Endothelial cell of umbilical vein (primary cell): Measurements from ENCODE around the gene TAF3. TPM values are rescaled to one million over a fixed set of nuclear protein-coding genes. Genes with fewer than 3 reads are reported as not detected.
A peak's percentile ranks its signal among the peaks of the same experiment; 100 is the strongest.

Experiments used
- BruUV-seq: library from RNA; stranded (reverse); fragments of 400-500 nt; replicated peaks from 2 replicates; lab custom pipeline; 2021; lab: Mats Ljungman, UMichigan
- CTCF ChIA-PET: fragments of 300-600, 350-600 bp; sonication (Branson Sonifier 250); formaldehyde crosslinking; loops from one replicate; lab custom pipeline; 2021; ENCODE audit warnings: antibody characterized with exemption, inconsistent platforms; lab: Charles Lee
- POLR2A ChIA-PET: fragments of 300-600, 350-600 bp; sonication (Branson Sonifier 250); formaldehyde crosslinking; loops from one replicate; lab custom pipeline; 2021; ENCODE audit warnings: antibody characterized with exemption, inconsistent platforms; lab: Charles Lee
- DNase-seq: peaks from one replicate; pipeline ENCODE4 v3.0.0-alpha.2; 2011; ENCODE audit warnings: low read depth, low spot score
- FAIRE-seq: peaks from 2 replicates; lab custom pipeline; 2011; peaks lifted over from hg19 to GRCh38; lab: Jason Lieb, UNC
- H2AFZ ChIP-seq: 2 replicates; pipeline ENCODE4 v1.6.0; 2012; ENCODE audit warnings: low read depth, low read length, control low read depth, inconsistent platforms
- H3K27ac ChIP-seq: 2 replicates; pipeline ENCODE4 v1.5.1; 2011; ENCODE audit warnings: low read depth, mild to moderate bottlenecking, control low read depth, low read length, moderate library complexity; ENCODE audit not compliant: insufficient read depth
- H3K27me3 ChIP-seq, 2 experiments: 2 replicates each; pipeline versions ENCODE4 v1.6.0 to v1.6.1; 2011; ENCODE audit warnings: low read length in 2 of 2, mixed read lengths in 1 of 2; ENCODE audit not compliant: control insufficient read depth in 2 of 2, insufficient read depth in 2 of 2
- H3K36me3 ChIP-seq, 2 experiments: 2 replicates in 1 of 2; 3 replicates in 1 of 2; pipeline ENCODE4 v1.5.1; 2011; ENCODE audit warnings: low read length in 2 of 2, mild to moderate bottlenecking in 1 of 2, moderate library complexity in 1 of 2; ENCODE audit not compliant: control insufficient read depth in 2 of 2, insufficient read depth in 2 of 2; ENCODE audit errors: extremely low read depth in 1 of 2
- H3K4me1 ChIP-seq: 3 replicates; pipeline ENCODE4 v1.5.1; 2011; ENCODE audit warnings: mild to moderate bottlenecking, low read length; ENCODE audit not compliant: control insufficient read depth, insufficient read depth; ENCODE audit errors: extremely low read depth
- H3K4me2 ChIP-seq: 2 replicates; pipeline ENCODE4 v1.6.1; 2011; ENCODE audit warnings: low read length, control low read depth, mixed read lengths; ENCODE audit not compliant: insufficient read depth
- H3K4me3 ChIP-seq, 3 experiments: fragments of 200-600 bp in 1 of 3; sonication (generic), shearing (Covaris generic) in 1 of 3; replicated peaks in 1 of 3; 2 replicates each; pipeline ENCODE4 v1.5.1; 2011 to 2016; ENCODE audit warnings: control low read depth in 3 of 3, low read length in 3 of 3, mild to moderate bottlenecking in 2 of 3, inconsistent platforms in 1 of 3, low read depth in 1 of 3, moderate library complexity in 1 of 3; ENCODE audit not compliant: insufficient read depth in 1 of 3
- H3K79me2 ChIP-seq: 2 replicates; pipeline ENCODE4 v1.6.0; 2012; ENCODE audit warnings: low read length, inconsistent platforms; ENCODE audit not compliant: control insufficient read depth, insufficient read depth
- H3K9ac ChIP-seq: replicated peaks from 2 replicates; pipeline ENCODE3; 2011; ENCODE audit warnings: low read length, control low read depth; ENCODE audit not compliant: insufficient read depth; ENCODE audit errors: extremely low read depth
- H3K9me1 ChIP-seq: replicated peaks from 3 replicates; pipeline ENCODE4 v1.6.0; 2011; ENCODE audit warnings: mild to moderate bottlenecking, low read length; ENCODE audit not compliant: control insufficient read depth, insufficient read depth; ENCODE audit errors: extremely low read depth
- H3K9me3 ChIP-seq: replicated peaks from 2 replicates; pipeline ENCODE4 v1.5.1; 2012; ENCODE audit warnings: low read length, inconsistent platforms; ENCODE audit not compliant: control insufficient read depth, insufficient read depth
- H4K20me1 ChIP-seq: replicated peaks from 2 replicates; pipeline ENCODE3; 2011; ENCODE audit warnings: mild to moderate bottlenecking, low read length; ENCODE audit not compliant: control insufficient read depth, insufficient read depth; ENCODE audit errors: extremely low read depth
- GATA2 ChIP-seq: IDR thresholded peaks from 2 replicates; pipeline ENCODE4 v1.7.0; 2011; ENCODE audit warnings: low read depth, mild to moderate bottlenecking, moderate library complexity, mixed read lengths, low read length; ENCODE audit not compliant: insufficient read length, insufficient read depth
- JUN ChIP-seq: IDR thresholded peaks from 2 replicates; pipeline ENCODE4 v1.6.1; 2011; ENCODE audit warnings: borderline replicate concordance, low read depth; ENCODE audit not compliant: insufficient read length, insufficient read depth
- MYC ChIP-seq: IDR thresholded peaks from one replicate; pipeline ENCODE4 v1.6.1; 2011; ENCODE audit warnings: mild to moderate bottlenecking, low read depth, low read length
- POLR2A ChIP-seq: IDR thresholded peaks from 2 replicates; pipeline ENCODE4 v1.6.1; 2012; ENCODE audit warnings: low read depth, mild to moderate bottlenecking, control low read depth, low read length
- dilution Hi-C: fragments of 300-500 bp; cut with MboI; formaldehyde crosslinking; loops from one replicate; pipeline ENCODE4 v1.15.0; 2019; ENCODE audit warnings: low sequenced_read_pairs; ENCODE audit not compliant: extremely low pct_ligation_motif_present
- intact Hi-C: fragments of 100-400 bp; cut with micrococcal nuclease; formaldehyde crosslinking; loops from one replicate; pipeline ENCODE4 v1.10.0; 2022
- polyA plus RNA-seq, 4 experiments: library from polyadenylated mRNA; depleted of rRNA in 3 of 4; stranded (reverse) in 3 of 4; unstranded in 1 of 4; fragments of >200 nt; gene quantifications; 2 replicates each; pipeline versions ENCODE4 v1.2.1 to v1.2.3, GENCODE V29; 2011 to 2012; ENCODE audit warnings: missing spikeins in 1 of 4
- total RNA-seq: library from RNA; stranded (reverse); gene quantifications from 2 replicates; pipeline ENCODE4 v1.2.3, GENCODE V29; 2021
- TF ChIP-seq, protein P1 (sequence below), 2 donors: IDR thresholded peaks; 1 replicate in 1 of 2; 2 replicates in 1 of 2; pipeline ENCODE4 v1.5.1; 2011; ENCODE audit warnings: low read length in 2 of 2, mild to moderate bottlenecking in 2 of 2, moderate library complexity in 2 of 2, control low read depth in 1 of 2, inconsistent platforms in 1 of 2, low read depth in 1 of 2; ENCODE audit not compliant: insufficient read depth in 1 of 2; ENCODE audit errors: extremely low read depth in 1 of 2

The TAF3 gene
- total and polyA plus RNA-seq, 2 donors (not counting 3 experiments of a cell fraction or from before 2014, with no cell fraction given), result 2.4 to 10.5 TPM

DNA sequence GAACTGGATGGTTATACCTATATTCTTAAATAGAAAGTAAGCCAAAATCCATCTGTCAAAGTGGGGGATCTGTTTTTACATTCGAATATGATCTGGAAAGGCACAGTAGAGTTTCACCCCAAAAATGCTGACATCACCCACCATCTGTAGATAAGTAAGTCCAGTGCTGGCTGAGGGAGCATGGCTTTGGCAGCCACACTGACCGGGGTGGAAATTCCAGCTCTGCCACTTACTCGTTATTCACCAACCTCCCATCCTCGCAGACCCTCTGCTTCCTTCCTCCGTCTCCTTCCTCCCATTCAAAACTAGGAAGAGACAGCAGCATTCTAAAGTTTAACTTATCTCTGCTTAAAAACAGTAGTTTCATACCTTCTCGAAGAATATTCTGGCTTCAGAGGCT is 151.3 kb downstream of the TAF3 start:
- Histone ChIP-seq H3K4me2 (peak overlapping the region; percentile 87), H3K4me1 (peaks cover 49% of the 10 kb centered on the region), H3K27me3 (no peaks in the 10 kb centered on the region), H3K36me3 (no peaks in the 10 kb centered on the region), H3K4me3 (peak overlapping the region in 1 of 3 experiments; percentile 41), H3K9me1 (no peaks in the 10 kb centered on the region), H3K79me2 (peaks cover 2% of the 10 kb centered on the region), H4K20me1 (no peaks in the 10 kb centered on the region), H3K9ac (peak overlapping the region; percentile 8), H3K27ac (peak overlapping the region; percentile 83), H3K9me3 (no peaks in the 10 kb centered on the region), H2AFZ (peak overlapping the region; percentile 72)
- intact Hi-C loops (loop anchor here (2.0 to 5.0 kb wide), 3 partner anchors 21 to 83 kb away; partner anchors contain the start of gene GATA3), dilution Hi-C loops (no loop called here)
- POLR2A ChIA-PET, result no interaction called here
- TF ChIP-seq MYC, result peak; percentile 41
- peak; percentile 51 for TF ChIP-seq GATA2
- no peak for TF ChIP-seq POLR2A
- FAIRE-seq (peak; percentile 81), DNase-seq (peak; percentile 86)
- BruUV-seq, result no TSS peak
- CTCF ChIA-PET, result no interaction called here

DNA sequence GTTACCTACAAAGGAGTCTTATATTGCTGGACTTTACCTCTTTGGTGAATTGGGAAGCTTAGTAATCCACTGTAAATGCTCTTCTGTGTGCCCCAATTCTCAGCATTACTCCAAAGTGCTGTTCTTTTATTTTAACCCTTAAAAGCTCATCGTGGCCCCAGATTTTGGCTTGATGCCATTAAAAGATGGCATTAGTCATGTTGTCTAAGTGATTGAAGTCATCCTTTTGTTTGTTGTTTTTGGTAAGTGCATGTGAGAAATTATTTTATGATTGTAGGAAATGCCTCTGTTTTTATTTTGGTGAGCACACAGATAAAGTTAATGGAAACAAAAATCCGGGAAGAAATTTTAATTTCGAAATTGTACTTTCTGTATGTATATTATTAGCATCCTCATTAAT is 153.6 kb downstream of the TAF3 start:
- FAIRE-seq (no peak), DNase-seq (peak; percentile 64)
- H3K27me3 ChIP-seq, result no peaks in the 10 kb centered on the region
- no peaks in the 10 kb centered on the region for H3K9me1 ChIP-seq
- CTCF ChIA-PET, result interaction anchor here (0.6 to 2.8 kb wide), 11 partner anchors 13 to 1236 kb away, joined by 3 to 14 read pairs (median 3); no protein-coding TSS in a partner anchor
- peaks cover 2% of the 10 kb centered on the region for H3K79me2 ChIP-seq
- H3K9ac ChIP-seq, result no peak overlapping the region
- no peaks in the 10 kb centered on the region for H3K36me3 ChIP-seq
- H3K4me2 ChIP-seq, result peak overlapping the region; percentile 82
- no peak overlapping the region for H2AFZ ChIP-seq
- intact Hi-C loops (no loop called here), dilution Hi-C loops (no loop called here)
- TF ChIP-seq JUN, result peak; percentile 53
- TF ChIP-seq, protein P1, sequence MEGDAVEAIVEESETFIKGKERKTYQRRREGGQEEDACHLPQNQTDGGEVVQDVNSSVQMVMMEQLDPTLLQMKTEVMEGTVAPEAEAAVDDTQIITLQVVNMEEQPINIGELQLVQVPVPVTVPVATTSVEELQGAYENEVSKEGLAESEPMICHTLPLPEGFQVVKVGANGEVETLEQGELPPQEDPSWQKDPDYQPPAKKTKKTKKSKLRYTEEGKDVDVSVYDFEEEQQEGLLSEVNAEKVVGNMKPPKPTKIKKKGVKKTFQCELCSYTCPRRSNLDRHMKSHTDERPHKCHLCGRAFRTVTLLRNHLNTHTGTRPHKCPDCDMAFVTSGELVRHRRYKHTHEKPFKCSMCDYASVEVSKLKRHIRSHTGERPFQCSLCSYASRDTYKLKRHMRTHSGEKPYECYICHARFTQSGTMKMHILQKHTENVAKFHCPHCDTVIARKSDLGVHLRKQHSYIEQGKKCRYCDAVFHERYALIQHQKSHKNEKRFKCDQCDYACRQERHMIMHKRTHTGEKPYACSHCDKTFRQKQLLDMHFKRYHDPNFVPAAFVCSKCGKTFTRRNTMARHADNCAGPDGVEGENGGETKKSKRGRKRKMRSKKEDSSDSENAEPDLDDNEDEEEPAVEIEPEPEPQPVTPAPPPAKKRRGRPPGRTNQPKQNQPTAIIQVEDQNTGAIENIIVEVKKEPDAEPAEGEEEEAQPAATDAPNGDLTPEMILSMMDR (IDR thresholded peaks at IDR 0.05; ENCODE audit: extremely low read depth in 1 of 2, insufficient read depth in 1 of 2, low read depth in 1 of 2, low read length in 2 of 2), result no peak
- POLR2A ChIA-PET, result interaction anchor here (0.9 kb wide), 1 partner anchor 1770 kb away, joined by 3 read pairs; no protein-coding TSS in a partner anchor
- H3K27ac ChIP-seq, result peak overlapping the region; percentile 66
- H3K9me3 ChIP-seq, result no peaks in the 10 kb centered on the region
- BruUV-seq, result no TSS peak
- peaks cover 49% of the 10 kb centered on the region for H3K4me1 ChIP-seq
- no peak overlapping the region for H3K4me3 ChIP-seq
- no peaks in the 10 kb centered on the region for H4K20me1 ChIP-seq
